Measurements from ENCODE around the gene SLC39A11.

- TF ChIP-seq CTCF (conservative IDR thresholded peaks at IDR 0.05 in 1 of 2, IDR thresholded peaks at IDR 0.05 in 1 of 2; ENCODE audit: extremely low read depth in 1 of 2, insufficient read depth in 1 of 2, low read depth in 1 of 2, low read length in 2 of 2), result no peak
- no peak for TF ChIP-seq EZH2 (IDR thresholded peaks at IDR 0.05; ENCODE audit: borderline replicate concordance, low read length)
Observed at GRCh38 chr17:72812823-72813222, 279.7 kb downstream of the SLC39A11 start.
